ENCODE results near the gene SLC6A6.

GRCh38 chr3:14360123-14360881 is 42.1 kb upstream of the SLC6A6 start:
- TF ChIP-seq POLR2A (IDR thresholded peaks at IDR 0.05; ENCODE audit: low read length) (no peak), GATA1 (IDR thresholded peaks at IDR 0.05; ENCODE audit: low read depth, low read length) (no peak)

Measured in erythroblast (primary cell).